SK-N-SH treated with all-trans-retinoic acid at 6 μM for 48 hours (cell line): ENCODE measurements around the gene WDR19.
"Not testable (repeated sequence)": the region's sequence is repeated elsewhere in the genome, so short reads cannot be mapped to it uniquely, and the experiment has no call there.

Source experiments
- ATAC-seq: fragments of 200-7000 bp; cut with Tn5 transposase; 3 replicates; pipeline ENCODE4 v1.9.1; 2020; ENCODE audit warnings: mild to moderate bottlenecking, moderate library complexity
- ARNTL ChIP-seq: fragments of 450-650 bp; formaldehyde crosslinking; IDR thresholded peaks from 2 replicates; pipeline ENCODE4 v1.5.0; 2020; ENCODE audit warnings: low read depth, mild to moderate bottlenecking, moderate library complexity, borderline replicate concordance
- BACH2 ChIP-seq: fragments of 250-450 bp; sonication (Bioruptor Pico); IDR thresholded peaks from 2 replicates; pipeline ENCODE4 v1.9.0; 2021; ENCODE audit warnings: mild to moderate bottlenecking, borderline replicate concordance
- CREB5 ChIP-seq: fragments of 250-450 bp; sonication (Bioruptor Pico); IDR thresholded peaks from 2 replicates; pipeline ENCODE4 v1.5.1; 2020; ENCODE audit warnings: low read depth, mild to moderate bottlenecking, moderate library complexity
- CSDC2 ChIP-seq: fragments of 250-450 bp; sonication (Bioruptor Pico); IDR thresholded peaks from 2 replicates; pipeline ENCODE4 v1.5.0; 2020; ENCODE audit warnings: mild to moderate bottlenecking, moderate library complexity
- GLIS3 ChIP-seq: fragments of 250-450 bp; sonication (Bioruptor Pico); IDR thresholded peaks from 2 replicates; pipeline ENCODE4 v1.5.0; 2020; ENCODE audit warnings: mild to moderate bottlenecking, moderate library complexity
- OSR1 ChIP-seq: fragments of 250-450 bp; sonication (Bioruptor Pico); IDR thresholded peaks from 2 replicates; pipeline ENCODE4 v1.8.0; 2022; ENCODE audit warnings: moderate library complexity, mild to moderate bottlenecking, inconsistent platforms
- PATZ1 ChIP-seq: fragments of 250-450 bp; sonication (Bioruptor Pico); IDR thresholded peaks from 2 replicates; pipeline ENCODE4 v1.8.0; 2020; ENCODE audit warnings: mild to moderate bottlenecking, moderate library complexity, borderline replicate concordance
- POU6F1 ChIP-seq: fragments of 250-450 bp; sonication (Bioruptor Pico); IDR thresholded peaks from 2 replicates; pipeline ENCODE4 v1.8.0; 2021; ENCODE audit warnings: low read depth, mild to moderate bottlenecking, moderate library complexity, borderline replicate concordance
- PPARA ChIP-seq: fragments of 250-450 bp; sonication (Bioruptor Pico); IDR thresholded peaks from 2 replicates; pipeline ENCODE4 v1.5.0; 2020; ENCODE audit warnings: mild to moderate bottlenecking, borderline replicate concordance
- RARB ChIP-seq: fragments of 250-450 bp; sonication (Bioruptor Pico); IDR thresholded peaks from 2 replicates; pipeline ENCODE4 v1.8.0; 2021; ENCODE audit warnings: mild to moderate bottlenecking, moderate library complexity
- TCF4 ChIP-seq: fragments of 250-450 bp; sonication (Bioruptor Pico); IDR thresholded peaks from 2 replicates; pipeline ENCODE4 v1.8.0; 2021; ENCODE audit warnings: mild to moderate bottlenecking, moderate library complexity, borderline replicate concordance
- TOX ChIP-seq: fragments of 250-450 bp; sonication (Bioruptor Pico); IDR thresholded peaks from 2 replicates; pipeline ENCODE4 v1.8.0; 2021; ENCODE audit warnings: mild to moderate bottlenecking, moderate library complexity, borderline replicate concordance
- TSHZ2 ChIP-seq: fragments of 250-450 bp; sonication (Bioruptor Pico); IDR thresholded peaks from 2 replicates; pipeline ENCODE4 v1.5.0; 2020; ENCODE audit warnings: mild to moderate bottlenecking, moderate library complexity
- ZC3H10 ChIP-seq: fragments of 250-450 bp; sonication (Bioruptor Pico); IDR thresholded peaks from 2 replicates; pipeline ENCODE4 v1.5.1; 2021; ENCODE audit warnings: mild to moderate bottlenecking, moderate library complexity
- ZFP3 ChIP-seq: fragments of 250-450 bp; sonication (Bioruptor Pico); IDR thresholded peaks from 2 replicates; pipeline ENCODE4 v1.5.0; 2020; ENCODE audit warnings: mild to moderate bottlenecking, moderate library complexity
- ZFP30 ChIP-seq: fragments of 450-650 bp; formaldehyde crosslinking; IDR thresholded peaks from 2 replicates; pipeline ENCODE4 v1.5.0; 2022; ENCODE audit warnings: mild to moderate bottlenecking, moderate library complexity
- ZNF565 ChIP-seq: fragments of 450-650 bp; formaldehyde crosslinking; conservative IDR thresholded peaks from 2 replicates; pipeline ENCODE4 v1.5.0; 2020; ENCODE audit warnings: low read depth, mild to moderate bottlenecking, moderate library complexity
- ZNF70 ChIP-seq: fragments of 450-650 bp; formaldehyde crosslinking; IDR thresholded peaks from 2 replicates; pipeline ENCODE4 v1.5.0; 2020; ENCODE audit warnings: mild to moderate bottlenecking, moderate library complexity

Gene WDR19

GRCh38 chr4:39291686-39292085 lies 109.4 kb downstream of the WDR19 start (continued):
- TF ChIP-seq PATZ1 (CRISPR knock-in tag), result no peak
- no peak for TF ChIP-seq ZNF70 (CRISPR knock-in tag)

DNA sequence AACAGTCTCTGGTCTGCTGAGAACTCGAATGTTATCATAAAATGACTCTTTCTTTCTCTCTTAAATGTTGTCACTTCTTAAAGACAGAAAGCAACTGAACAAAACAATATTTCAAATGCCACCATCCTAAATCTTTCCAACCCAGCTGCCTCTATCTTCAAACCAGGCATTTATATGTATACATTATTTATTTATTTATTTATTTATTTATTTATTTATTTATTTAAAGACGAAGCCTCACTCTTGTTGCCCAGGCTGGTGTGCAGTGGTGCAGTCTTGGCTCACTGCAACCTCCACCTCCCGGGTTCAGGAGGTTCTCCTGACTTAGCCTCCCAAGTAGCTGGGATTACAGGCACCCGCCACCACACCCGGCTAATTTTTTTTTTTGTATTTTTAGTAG lies 110.1 kb downstream of the WDR19 start:
- ATAC-seq, result not testable (repeated sequence)

- no peak for ATAC-seq
Observed at GRCh38 chr4:39295784-39296183, 113.5 kb downstream of the WDR19 start.

GRCh38 chr4:39302901-39303300 lies 120.6 kb downstream of the WDR19 start:
- TF ChIP-seq ZC3H10 (no peak), TSHZ2 (no peak), OSR1 (CRISPR knock-in tag) (no peak), RARB (no peak), GLIS3 (CRISPR knock-in tag) (no peak), TOX (CRISPR knock-in tag) (no peak), BACH2 (CRISPR knock-in tag) (no peak), ZFP3 (no peak), PATZ1 (CRISPR knock-in tag) (no peak), TCF4 (CRISPR knock-in tag) (no peak), CSDC2 (no peak), POU6F1 (CRISPR knock-in tag) (no peak)
- no peak for ATAC-seq

More at GRCh38 chr4:39295784-39296183, 113.5 kb downstream of the WDR19 start:
- TF ChIP-seq OSR1 (CRISPR knock-in tag) (no peak), ZNF565 (CRISPR knock-in tag) (no peak), BACH2 (CRISPR knock-in tag) (no peak), RARB (no peak)
- TF ChIP-seq, all 23 proteins: peak for 0

DNA sequence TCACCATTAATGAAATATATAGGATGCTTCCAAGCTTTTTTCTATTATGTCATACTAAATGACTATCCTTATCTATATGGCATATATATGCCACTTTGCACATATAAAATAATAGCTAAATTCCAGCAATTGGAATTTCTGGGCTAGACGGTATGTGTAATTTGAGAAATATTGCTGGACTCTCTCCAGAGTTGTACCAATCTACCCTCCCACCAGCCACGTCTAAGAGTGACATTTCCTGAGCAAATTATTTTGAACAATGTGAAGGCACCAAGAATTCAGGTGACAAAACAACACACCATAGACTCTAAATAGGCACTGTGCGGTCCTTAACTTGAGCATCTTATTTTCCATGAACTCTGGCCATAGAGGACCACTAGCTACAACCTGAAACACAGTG lies 121.5 kb downstream of the WDR19 start:
- ATAC-seq, result no peak
- TF ChIP-seq GLIS3 (CRISPR knock-in tag) (no peak), TSHZ2 (no peak), CSDC2 (no peak), ZFP30 (CRISPR knock-in tag) (no peak), TCF4 (CRISPR knock-in tag) (no peak), PPARA (CRISPR knock-in tag) (no peak), ARNTL (CRISPR knock-in tag) (no peak), PATZ1 (CRISPR knock-in tag) (no peak), CREB5 (CRISPR knock-in tag) (no peak)
